Measurements from ENCODE around the gene MEF2A.

The MEF2A gene

GRCh38 chr15:99564221-99565048 lies 1.3 kb upstream of the MEF2A start:
- DNase-seq: peak in 1 of 6 experiments; percentile 29

GRCh38 chr15:99565049-99565298 lies 810 bp upstream of the MEF2A start:
- no peak for DNase-seq

- peak in 2 of 6 experiments; percentile 47 for DNase-seq
These were observed 543 bp downstream of the MEF2A start for GRCh38 chr15:99566157-99566897.

DNA sequence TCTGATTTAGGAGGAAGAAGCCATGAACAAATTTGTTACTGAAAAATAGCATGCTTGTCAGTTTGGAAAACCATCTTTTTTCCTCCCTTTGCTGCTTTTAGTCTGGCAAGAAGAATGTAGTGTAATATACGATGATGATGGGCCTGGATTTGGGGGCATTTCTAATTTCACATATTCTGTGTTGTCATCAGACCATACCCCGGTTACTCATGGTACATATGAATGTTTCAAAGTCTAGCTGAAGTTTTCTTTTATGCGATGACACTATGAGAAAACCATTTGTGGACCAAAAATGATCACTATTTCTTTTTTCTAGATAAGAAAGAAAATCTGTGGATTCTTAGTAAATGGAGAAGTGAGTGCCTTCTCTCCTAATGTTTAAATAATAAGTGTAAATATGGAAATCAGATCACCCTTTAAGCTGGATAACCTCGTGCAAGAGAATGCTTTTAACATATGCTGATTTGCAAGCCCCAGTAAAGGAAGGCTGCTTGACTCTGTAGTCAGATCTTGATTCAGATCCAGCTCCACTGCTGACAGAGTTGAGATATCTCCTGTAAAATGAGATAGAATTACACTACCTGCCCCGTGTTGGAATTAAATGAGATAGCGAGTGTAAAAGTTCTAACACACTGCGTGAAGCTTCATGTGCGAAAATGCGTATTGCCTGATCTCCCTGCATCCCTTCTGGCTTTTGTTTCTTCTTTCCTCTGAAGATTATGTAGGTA lies 3.0 kb downstream of the MEF2A start:
- DNase-seq: no peak

DNA sequence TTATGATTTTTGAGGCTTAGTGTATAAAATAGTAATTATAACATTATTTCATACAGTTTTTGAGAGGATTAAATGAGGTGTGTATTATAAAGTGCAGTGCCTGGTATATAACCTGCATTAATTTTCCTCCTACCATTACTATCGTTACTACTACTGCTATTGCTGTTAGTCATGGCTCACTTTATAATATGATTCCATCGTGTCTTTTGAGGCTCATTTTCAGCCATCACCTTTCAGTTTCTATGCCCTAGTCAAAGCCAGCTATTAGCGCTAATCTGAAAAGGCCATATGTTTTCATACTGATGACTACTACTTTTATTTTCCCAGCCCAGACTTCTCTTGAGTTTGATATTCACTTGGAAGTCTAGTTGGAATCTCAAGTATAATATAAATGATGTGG lies 5.5 kb downstream of the MEF2A start:
- DNase-seq: no peak

GRCh38 chr15:99574048-99574447 lies 8.3 kb downstream of the MEF2A start:
- DNase-seq: no peak

DNA sequence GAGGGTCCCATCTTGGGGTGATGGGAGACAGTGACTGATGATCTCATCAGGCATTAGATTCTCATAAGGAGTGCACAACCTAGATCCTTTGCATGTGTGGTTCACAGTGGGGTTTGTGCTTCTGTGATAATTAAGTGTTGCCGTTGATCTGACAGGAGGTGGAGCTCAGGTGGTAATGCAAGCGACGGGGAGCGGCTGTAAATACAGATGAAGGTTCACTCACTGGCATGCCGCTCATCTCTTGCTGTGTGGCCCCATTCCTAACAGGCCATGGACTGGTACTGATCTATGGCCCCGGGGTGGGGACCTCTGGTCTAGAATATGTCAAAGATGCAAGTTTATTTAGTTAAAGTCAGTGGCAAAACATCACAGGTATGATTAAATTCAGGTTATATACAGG lies 8.7 kb downstream of the MEF2A start:
- no peak for DNase-seq

- no peak for DNase-seq
These were observed 13.0 kb downstream of the MEF2A start for GRCh38 chr15:99578809-99579208.

GRCh38 chr15:99580076-99580475 lies 14.3 kb downstream of the MEF2A start:
- no peak for DNase-seq

GRCh38 chr15:99582508-99582960 lies 16.8 kb downstream of the MEF2A start:
- no peak for DNase-seq

- no peak for DNase-seq
These were observed 18.4 kb downstream of the MEF2A start for GRCh38 chr15:99584081-99584600.

DNA sequence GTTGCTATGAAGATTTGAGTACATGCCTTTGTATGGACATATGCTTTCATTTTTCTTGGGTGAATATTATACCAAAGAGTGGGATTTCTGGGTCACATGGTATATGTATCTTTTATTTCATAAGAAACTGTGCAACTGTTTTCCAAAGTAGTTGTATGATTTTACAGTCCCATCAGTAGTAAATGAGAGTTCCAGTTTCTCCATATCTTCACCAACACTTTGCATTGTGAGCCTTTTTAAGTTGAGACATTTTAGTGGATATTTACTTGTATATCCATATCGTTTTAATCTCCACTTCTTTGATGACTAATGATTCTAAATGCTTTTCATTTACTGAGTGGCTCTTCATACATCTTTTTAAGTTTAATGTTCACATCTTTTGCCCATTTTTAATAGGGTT lies 20.3 kb downstream of the MEF2A start:
- no peak for DNase-seq

- DNase-seq: no peak
These were observed 24.0 kb downstream of the MEF2A start for GRCh38 chr15:99589801-99590200.

DNA sequence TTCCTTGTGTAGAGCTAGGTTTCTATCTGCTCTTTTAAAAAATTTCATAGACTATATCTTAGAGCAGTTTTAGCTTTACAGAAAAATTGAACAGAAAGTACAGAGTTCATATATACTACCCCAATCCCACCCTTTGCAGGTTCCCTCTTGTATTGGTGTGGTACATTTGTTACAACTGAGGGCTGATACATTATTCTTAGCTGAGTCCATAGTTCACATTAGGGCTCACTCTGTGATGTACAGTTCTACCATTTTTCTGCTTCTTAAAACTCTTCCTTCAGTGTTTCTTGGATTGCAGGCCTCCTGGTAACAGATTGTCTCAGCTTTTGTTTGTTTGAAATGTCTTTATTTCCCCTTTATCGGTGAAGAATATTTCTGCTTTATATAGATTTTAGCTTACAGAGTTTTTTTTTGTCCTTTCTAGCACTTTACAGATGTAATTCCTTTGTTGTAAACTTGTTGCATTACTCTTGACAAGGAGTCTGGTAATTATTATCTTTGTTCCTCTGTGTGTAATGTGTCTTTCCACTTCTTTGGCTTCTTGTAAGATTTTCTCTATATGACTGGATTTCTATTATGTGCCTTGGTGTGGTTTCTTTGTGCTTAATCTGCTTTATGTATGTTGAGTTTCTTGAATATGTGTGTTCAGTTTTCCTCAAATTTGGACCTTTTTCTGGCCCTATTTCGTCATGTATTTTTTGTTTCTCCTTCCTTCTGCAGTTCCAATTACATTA lies 25.3 kb downstream of the MEF2A start:
- DNase-seq: no peak

DNA sequence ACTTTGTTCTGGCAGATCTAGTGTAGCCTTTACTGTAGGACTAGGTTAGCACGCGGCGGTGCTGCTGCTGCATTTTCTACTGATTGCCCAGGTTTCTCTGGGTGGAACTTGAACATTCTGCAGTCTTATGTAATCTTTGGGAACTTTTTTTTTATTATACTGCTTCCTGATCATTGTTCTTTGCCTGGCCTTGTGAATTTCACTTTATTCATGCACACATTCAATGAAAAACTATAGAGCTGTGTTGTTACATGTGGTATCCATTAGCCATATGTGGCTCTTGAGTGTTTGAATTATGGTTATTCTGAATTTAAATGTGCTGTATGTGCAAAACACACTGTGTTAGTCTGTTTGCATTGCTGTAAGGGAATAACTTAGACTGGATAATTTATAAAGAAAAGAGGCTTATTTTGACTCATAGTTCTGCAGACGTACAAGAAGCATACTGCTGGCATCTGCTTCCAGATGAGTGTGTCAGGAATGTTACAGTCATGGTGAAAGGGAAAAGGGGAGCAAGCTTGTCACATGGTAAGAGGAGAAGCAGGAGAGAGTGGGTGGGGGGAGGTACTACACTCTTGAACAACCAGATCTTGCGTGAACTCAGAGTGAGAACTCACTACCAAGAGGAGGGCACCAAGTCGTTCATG lies 26.5 kb downstream of the MEF2A start:
- DNase-seq: no peak

DNA sequence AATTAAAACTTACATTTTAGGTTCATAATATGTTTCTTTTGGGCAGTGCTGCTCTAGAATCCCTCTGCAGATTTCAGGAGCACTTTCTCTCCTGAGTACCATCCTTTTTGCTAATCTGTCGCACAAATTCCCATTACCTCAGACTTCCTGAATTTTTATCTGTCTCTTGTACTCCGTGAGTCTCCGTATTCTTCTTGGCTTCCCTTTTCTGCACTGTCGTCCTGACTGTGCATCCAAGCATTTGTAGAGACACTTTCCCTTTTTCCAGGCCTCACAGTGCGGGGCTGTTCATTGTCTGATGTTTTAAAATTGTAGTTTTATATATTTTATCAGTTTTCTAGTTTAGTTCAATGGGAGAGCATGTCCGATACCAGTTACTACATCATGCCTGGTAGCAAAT lies 27.3 kb downstream of the MEF2A start:
- no peak for DNase-seq

- no peak for DNase-seq
These were observed 29.1 kb downstream of the MEF2A start for GRCh38 chr15:99594916-99595315.

- no peak for DNase-seq
These were observed 32.5 kb downstream of the MEF2A start for GRCh38 chr15:99598296-99598695.

DNA sequence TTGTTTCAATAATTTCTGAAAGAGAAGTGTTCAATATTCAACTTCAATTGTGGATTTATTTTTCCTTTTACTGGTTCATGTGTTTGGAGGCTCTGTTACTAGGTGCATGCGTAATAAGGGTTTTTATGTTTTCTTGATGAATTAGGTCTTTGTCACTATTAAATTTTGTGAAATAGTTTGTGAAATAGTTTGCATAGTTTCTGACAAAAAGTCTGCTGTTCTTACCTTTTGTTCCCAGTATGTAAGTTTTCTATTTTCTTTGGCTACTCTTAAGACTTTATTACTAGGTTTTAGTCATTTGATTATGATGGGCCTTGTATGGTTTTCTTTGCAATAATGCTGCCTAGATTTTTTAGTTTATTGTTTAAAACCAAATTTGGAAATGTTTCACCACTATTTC lies 38.0 kb downstream of the MEF2A start:
- DNase-seq: no peak

GRCh38 chr15:99604865-99605264 lies 39.1 kb downstream of the MEF2A start:
- DNase-seq: no peak

DNA sequence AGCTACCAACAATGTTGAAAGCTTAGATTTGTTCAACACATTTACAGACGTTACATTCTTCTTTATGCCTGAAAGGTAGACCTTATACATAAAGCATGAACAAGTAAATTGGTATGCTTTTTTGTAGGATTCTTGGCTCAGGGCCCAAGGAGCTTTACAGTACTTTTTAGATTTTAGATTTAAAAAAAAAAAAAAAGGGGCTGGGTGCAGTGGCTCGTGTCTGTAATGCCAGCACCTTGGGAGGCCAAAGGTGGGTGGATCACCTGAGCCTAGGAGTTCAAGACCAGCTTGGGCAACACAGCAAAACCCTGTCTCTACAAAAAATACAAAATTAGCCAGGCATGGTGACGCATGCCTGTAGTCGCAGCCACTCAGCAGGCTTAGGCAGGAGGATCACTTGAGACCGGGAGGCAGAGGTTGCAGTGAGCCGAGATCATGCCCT lies 39.7 kb downstream of the MEF2A start:
- no peak for DNase-seq

DNA sequence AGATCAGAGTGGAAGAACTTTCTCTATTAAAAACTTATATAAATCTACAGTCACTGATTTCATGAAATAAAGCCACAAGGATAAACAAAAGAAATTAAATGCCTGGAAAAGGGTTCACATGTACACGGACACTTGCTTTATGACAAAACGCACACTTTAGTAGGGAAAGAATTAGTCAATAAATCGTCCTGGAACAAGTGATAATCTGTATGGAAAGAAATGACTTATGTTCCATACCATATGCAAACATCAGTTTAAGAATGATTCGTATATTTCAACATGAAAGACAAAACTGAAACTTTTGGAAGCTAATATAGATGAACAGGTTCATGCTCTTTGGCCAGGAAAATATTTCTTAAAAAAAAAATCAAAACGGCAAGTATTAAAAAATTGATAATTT lies 40.2 kb downstream of the MEF2A start:
- DNase-seq: no peak

All from stimulated activated naive CD4-positive, alpha-beta T cell (primary cell).